ENCODE data around the gene SPAST.
A peak's percentile ranks its signal among the peaks of the same experiment; 100 is the strongest.
"Not testable (repeated sequence)": the region's sequence is repeated elsewhere in the genome, so short reads cannot be mapped to it uniquely, and the experiment has no call there.

The SPAST gene, protein sequence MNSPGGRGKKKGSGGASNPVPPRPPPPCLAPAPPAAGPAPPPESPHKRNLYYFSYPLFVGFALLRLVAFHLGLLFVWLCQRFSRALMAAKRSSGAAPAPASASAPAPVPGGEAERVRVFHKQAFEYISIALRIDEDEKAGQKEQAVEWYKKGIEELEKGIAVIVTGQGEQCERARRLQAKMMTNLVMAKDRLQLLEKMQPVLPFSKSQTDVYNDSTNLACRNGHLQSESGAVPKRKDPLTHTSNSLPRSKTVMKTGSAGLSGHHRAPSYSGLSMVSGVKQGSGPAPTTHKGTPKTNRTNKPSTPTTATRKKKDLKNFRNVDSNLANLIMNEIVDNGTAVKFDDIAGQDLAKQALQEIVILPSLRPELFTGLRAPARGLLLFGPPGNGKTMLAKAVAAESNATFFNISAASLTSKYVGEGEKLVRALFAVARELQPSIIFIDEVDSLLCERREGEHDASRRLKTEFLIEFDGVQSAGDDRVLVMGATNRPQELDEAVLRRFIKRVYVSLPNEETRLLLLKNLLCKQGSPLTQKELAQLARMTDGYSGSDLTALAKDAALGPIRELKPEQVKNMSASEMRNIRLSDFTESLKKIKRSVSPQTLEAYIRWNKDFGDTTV

DNA sequence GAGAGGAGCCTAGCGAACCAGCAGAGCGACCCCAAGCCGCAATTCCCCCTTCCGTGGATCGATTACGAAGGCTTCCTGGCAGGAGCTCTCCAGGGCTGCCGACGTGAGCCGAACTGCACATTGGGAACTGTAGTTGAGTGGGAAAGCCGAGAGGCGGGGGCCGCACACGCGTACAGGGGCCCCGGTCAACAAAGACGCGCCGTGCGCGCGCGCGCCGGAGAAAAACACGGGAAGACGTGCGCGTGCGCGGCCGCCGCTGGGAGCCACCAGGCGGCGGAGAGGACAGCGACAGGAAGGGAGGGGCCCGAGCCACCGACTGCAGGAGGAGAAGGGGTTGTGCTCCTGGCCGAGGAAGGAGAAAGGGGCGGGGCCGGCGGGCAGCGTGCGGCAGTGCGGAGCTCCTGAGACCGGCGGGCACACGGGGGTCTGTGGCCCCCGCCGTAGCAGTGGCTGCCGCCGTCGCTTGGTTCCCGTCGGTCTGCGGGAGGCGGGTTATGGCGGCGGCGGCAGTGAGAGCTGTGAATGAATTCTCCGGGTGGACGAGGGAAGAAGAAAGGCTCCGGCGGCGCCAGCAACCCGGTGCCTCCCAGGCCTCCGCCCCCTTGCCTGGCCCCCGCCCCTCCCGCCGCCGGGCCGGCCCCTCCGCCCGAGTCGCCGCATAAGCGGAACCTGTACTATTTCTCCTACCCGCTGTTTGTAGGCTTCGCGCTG is at the start of gene SPAST:
TSS of gene SPAST (plus strand) at position 247 of the 711 bp plus-strand sequence. CDS start at position 523, 276 bp downstream.
- DNase-seq (ENCODE audit: low read depth), result peak; percentile 93

DNA sequence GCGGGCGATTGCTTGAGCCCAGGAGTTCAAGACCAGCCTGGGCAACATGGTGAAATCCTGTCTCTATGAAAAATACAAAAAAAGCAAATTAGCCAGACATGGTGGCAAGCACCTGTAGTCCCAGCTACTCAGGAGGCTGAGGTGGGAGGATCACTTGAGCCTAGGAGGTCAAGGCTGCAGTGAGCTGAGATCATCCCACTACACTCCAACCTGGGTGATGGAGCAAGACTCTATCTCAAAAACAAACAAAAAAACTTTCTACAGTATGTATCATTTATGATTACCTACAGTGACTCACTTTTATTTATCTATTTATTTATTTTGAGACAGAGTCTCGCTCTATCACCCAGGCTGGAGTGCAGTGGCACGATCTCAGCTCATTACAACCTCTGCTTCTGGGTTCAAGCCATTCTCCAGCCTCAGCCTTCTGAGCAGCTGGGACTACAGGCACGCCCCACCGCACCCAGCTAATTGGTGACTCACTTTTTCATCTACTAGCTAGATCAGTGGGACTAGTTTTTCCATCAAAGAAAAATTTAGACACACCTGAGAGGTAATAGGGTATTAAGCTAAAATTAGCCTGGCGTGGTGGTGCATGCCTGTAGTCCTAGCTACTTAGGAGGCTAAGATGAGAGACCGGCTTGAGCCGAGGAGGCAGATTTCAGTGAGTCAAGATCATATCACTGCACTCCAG is 44.4 kb upstream of the SPAST start:
- not testable (repeated sequence) for DNase-seq (ENCODE audit: low read depth)

DNA sequence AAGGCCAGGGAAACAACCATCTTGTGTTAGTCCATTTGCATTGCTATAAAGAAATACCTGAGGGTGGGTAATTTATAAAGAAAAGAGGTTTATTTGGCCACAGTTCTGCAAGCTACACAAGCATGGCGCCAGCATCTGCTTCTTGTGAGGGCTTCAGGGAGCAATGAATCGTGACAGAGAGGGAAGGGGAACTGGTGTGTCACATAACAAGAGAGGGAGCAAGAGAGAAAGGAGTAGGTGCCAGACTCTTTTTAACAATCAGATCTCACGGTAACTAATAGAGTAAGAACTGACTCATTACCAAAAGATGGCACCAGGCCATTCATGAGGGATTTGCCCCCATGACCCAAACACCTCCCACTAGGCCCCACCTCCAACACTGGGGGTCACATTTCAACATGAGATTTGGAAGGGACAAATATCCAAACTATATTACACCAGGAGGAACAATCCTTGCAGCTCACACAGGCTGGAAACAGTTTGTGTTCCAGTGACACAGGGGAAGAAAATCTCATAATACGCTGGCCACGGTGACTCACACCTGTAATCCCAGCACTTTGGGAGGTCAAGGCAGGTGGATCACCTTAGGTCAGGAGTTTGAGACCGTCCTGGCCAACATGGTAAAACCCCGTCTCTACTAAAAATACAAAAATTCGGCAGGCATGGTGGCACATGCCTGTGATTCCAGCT is 29.0 kb upstream of the SPAST start:
- not testable (repeated sequence) for DNase-seq (ENCODE audit: low read depth)

DNA sequence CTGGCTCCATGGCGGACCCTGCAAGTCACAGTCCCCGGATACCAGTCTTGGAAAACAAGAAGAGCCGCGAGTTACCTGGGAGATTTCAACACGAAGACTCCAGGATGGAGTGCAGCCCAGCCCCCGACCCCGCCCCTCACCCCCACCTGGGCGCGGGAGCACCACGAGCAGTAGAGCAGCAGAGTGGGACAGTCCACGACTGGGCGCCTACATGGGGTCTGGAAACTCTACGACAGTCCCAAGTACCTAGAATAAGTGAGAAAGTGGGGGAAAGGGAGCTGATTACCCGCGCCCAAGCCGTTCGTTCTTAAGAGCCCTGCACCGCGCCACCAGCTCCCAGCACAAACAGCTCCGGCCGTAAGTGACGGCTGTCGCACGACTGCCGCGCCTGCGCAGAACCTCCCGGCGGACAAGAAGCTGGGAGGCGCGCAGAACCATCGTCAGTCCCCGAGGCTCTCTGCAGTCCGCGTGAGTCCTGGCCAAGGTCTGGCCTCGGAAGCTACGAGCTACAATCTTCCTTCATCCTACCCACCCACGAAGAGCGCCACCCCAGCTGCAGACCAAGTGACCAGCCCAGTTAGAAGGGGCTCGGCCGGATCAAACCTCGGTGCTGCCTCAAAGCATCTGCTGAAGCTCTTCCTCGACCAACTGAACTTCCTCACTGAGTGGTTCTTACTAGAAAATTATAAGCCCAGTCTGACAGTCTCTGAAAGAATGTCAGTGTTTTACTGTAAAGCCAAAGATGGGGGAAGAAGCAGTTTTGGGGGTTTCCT is 23.7 kb upstream of the SPAST start, which contains the start of gene DPY30:
TSS of gene DPY30 (minus strand) at position 359 of the 773 bp plus-strand sequence. CDS start at position 10, 349 bp downstream.
- DNase-seq (ENCODE audit: low read depth), result peak; percentile 81

DNA sequence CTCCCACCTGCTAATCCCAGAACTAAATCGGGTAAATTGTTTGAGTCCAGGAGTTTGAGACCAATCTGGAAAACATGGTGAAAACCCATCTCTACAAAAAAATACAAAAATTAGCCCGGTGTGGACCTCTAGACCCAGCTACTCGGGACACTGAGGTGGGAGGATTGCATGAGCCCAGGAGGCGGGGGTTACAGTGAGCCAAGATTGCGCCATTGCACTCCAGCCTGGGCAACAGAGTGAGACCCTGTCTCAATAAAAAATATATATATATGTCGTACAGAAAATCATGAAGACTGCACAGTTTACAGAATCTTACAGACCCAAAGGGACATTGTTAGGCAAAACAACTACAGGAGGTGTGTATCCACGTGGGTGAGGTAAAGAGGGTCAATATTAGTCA is 19.8 kb upstream of the SPAST start:
- no peak for DNase-seq (ENCODE audit: low read depth)

DNA sequence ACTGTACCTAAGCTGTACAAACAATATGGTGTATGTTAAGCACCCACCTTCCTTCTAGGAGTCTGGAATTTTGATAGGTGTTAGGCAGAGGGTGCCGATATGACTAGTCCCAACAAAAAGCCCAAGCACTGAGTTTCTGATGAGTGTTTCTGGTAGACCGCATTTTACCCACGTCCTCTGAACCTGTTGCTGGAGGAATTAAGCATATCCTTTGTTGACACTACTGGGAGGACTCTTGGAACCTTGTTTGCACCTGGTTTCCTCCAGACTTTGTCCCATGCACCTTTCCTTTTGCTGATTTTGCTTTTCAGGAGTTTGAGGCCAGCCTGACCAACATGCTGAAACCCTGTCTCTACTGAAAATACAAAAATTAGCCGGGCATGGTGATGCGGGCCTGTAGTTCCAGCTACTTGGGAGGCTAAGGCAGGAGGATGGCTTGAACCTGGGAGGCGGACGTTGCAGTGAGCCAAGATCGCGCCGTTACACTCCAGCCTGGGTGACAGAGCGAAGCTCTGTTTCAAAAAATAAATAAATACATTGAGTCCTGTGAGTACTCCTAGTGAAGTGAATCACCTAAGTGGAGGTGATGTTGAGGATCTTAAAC is 11.4 kb upstream of the SPAST start:
- no peak for DNase-seq (ENCODE audit: low read depth)

DNA sequence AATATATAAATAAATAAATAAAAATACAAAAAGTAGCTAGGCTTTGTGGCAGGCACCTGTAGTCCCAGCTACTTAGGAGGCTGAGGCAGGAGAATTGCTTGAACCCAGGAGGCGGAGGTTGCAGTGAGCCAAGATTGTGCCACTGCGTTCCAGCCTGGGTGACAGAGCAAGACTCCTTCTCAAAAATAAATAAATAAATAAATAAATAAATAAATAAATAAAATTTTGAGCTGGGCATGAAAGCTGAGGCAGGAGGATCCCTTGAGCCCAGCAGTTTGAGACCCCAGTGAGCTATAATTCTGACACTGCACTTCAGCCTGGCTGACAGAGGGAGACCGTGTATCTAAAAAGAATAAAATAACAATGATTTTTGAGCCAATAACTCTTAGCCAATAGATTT is 8.8 kb upstream of the SPAST start:
- DNase-seq (ENCODE audit: low read depth), result not testable (repeated sequence)

DNA sequence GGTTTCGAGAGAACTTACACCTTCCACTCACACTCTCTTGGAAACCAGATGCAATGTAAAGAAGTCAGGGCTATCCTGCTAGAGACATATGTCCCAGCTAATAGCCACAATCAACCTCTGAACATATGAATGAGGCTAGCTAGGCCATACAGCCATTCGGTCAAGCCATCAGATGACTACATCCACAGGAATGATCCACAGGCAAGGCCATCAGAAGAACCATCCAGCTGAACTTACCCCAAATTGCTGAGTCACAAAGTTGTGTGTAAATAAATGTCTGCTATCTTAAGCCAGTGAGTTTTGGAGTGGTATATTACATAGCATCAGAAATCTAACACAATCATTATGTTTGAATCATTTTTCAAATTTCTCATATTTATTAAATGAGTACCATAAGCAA is 5.2 kb upstream of the SPAST start:
- no peak for DNase-seq (ENCODE audit: low read depth)

DNA sequence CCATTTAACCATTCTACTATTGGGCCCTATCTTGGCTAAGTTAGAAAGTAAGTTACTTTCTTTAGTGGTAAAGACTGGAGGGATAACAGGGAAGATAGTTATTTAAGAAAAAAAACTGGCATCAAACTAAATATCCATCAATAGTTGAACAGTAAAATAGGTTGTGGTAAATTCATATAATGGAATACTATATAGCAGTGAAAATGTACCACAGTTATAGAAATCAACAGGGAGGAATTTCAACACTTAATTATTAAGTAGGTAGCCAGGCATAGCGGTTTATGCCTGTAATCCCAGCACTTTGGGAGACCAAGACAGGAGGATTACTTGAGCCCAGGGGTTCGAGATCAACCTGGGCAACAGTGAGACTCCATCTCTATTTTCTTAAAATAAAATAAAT is 3.1 kb upstream of the SPAST start:
- DNase-seq (ENCODE audit: low read depth), result no peak

DNA sequence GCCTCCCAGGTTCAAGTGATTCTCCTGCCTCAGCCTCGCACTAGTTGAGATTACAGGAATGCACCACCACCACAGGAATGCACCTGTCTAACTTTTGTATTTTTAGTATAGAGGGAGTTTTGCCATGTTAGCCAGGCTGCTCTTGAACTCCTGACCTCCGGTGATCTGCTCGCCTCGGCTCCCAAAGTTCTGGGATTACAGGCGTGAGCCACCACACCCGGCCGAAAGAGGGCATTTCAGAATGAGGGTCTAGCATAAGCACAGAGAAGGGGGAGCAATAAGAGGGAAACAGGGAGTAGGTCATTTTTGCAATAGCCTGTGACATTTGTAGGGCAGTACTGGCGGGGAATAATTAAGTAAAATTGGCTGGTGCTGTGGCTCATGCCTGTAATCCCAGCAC is 1.9 kb upstream of the SPAST start:
- DNase-seq (ENCODE audit: low read depth), result no peak

DNA sequence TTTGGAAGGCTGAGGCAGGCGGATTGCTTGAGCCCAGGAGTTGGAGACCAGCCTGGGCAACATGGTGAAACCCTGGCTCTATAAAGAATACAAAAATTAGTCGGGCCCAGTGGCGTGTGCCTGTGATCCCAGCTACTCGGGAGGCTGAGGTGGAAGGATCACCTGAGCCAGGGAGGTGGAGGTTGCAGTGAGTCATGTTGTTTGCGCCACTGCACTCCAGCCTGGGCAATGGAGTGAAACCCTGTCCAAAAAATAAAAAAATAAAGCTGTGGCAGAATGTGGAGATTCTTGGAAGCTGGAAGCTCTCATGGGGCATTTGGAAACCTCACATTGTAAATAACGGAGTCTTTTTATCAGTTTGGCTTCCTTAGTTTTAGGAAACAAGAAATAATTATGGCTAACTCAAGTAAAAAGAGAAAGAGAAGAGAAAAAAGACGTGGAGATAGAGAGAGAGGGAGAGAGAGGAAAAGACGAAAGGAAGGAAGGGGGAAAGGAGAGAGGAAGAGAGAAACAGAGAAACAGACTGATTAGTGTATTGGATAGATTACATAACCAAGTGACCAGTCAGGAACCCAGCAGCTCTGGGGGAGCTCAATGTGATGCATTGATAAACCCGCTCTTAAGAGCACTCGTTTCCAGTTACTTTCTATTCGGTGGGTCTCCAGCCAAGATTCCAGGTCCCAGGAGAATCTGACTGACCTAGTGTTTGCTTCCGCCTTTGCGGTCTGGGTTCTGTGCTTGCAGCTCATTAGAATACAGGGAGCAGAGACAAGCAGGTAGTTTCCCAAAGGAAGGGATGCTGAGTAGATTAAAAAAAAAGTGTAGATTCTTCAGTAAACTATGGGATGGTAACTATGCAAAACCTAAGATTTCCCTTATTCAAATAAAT is 1.1 kb upstream of the SPAST start:
- no peak for DNase-seq (ENCODE audit: low read depth)

DNA sequence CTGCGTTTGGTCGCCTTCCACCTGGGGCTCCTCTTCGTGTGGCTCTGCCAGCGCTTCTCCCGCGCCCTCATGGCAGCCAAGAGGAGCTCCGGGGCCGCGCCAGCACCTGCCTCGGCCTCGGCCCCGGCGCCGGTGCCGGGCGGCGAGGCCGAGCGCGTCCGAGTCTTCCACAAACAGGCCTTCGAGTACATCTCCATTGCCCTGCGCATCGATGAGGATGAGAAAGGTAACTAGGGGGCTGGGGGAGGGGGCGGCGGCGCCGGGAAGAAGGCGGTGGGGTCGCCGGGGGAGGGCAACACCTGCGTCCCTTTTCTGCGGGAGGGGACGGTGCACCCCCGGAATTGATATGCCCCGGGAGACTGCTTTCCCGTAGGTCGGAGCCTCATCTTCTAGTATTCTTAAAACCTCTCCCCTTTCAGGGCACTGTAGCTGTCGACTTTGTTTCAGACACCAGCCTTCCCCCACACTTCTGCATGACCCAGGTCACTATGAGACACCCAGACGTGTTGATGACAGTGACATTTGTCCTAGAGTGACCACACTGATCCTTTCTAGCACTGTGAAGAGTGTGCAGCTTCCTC is 755 bp downstream of the SPAST start:
- peak; percentile 4 for DNase-seq (ENCODE audit: low read depth)

DNA sequence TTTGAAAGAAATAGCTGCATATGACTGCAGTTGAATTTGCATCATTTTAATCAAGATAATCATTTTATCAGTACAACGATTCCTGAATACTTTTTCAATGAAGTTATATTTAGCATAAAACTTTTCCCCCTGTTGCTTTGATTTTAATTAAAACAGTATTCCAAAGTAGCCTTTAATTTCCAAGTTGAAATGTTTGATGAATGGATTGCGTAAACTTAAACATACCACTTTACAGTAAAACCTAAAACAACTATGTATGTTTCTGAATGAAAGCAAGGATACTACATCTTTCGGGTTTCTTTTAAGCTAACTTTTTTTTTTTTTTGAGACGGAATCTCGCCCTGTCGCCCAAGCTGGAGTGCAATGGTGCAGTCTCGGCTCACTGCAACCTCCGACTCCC is 1.4 kb downstream of the SPAST start:
- no peak for DNase-seq (ENCODE audit: low read depth)

DNA sequence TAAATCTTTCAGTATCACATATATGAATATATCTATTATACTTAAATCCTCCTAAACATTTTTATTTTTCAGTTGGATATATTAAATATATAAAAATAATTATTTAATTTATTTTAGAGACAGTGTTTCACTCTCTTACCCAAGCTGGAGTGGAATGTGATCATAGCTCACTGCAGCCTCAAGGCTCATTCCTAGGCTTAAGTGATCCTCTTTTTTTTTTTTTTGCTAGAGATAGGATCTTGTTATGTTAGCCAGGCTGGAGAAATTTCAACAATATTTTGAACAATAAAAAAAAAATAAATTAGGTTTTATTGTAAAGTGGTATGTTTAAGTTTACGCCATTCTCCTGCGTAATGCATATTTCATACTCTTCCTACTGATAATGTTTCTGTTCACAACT is 4.2 kb downstream of the SPAST start:
- no peak for DNase-seq (ENCODE audit: low read depth)

DNA sequence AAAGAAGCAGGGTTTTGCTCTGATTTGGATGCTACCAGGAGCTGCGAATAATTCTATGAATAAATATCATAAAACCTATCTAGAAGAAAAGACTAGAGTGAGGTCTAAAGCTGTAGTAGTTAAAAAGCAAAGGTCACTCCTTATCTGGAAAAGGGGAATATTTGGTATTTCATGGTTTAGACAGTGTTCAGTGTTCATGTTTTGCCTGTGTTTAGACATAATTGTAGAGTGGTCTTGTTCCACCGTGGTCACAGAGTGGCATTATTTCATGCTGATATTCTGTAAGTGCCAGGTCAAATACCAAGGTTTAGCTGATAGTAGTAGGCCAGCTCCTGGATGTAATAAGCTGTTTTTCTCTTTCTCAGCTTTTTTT is 10.8 kb downstream of the SPAST start:
- DNase-seq (ENCODE audit: low read depth), result no peak

DNA sequence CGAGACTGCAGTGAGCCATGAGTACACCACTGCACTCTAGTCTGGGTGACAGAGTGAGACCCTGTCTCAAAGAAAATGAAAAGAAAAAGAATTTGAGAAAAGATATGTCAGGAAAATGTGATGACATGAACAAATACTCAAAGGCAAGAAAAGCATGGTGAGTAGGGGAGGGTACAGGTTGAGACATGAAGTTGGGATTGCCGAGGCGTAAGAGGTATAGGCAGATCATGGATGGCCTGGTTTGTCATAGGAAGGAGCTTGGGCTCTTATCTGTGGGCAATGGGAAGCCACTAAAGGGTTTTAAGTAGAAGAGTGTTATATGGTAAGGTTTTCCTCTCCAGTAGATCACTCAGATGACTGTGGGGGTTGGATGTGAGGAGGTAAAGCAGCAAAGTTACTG is 32.3 kb downstream of the SPAST start:
- no peak for DNase-seq (ENCODE audit: low read depth)

DNA sequence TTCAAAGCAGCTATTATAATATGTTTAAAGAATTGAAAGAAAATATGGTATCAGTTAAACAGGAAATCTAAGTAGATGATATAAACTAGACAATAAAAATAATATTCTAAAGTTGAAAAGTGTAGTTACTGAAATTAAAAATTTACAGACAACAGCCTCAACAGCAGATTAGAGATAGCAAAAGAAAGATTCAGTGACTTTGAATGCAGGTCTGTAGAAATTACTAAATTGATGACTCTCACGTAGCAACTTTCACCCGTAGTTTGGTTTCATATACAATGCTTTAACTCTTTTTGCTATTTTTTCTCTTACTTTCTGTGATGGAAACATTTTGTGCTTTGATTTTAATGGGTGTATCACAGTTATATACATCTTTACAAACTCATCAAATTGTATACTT is 44.8 kb downstream of the SPAST start:
- no peak for DNase-seq (ENCODE audit: low read depth)

DNA sequence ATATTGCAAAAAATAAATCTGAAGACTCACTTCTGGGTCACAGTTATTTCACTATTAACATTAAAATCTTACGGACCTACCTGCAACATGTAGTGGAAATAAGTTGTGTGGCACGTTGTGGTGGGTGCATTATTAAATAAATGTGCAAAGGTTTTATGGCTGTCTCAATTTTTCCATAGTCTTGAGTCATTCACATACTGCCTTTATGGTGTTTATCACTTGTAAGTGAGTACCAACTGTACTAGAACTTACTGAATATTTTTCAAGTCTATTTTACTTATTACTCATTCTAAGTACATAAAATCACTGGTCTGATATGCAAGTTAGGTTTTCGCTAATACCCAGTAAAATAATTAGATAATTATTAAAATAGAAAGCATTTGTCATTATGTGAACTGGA is 54.7 kb downstream of the SPAST start:
- no peak for DNase-seq (ENCODE audit: low read depth)

DNA sequence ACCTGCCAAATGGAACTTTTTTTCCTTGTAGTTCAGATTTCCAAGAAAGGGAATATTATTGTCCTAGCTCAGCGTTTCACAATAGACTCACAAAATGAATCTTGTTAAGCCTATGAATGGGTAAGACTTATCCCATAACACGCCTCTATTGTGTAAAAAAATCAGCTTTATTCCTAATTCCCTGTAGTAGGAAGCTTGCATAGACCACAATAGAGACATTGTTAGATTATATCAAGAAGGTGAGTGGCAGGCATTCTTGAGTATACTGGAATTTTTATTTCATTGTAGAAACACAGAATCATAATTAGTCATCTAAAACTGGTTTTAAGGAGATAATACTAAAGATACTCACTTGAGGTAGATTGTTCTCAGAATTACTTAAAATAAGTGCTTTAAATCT is 55.8 kb downstream of the SPAST start:
- no peak for DNase-seq (ENCODE audit: low read depth)
